Measurements from ENCODE around the gene INPP1. TPM values are rescaled to one million over a fixed set of nuclear protein-coding genes. Genes with fewer than 3 reads are reported as not detected.

The INPP1 gene
- total RNA-seq, 1 donor from 2014 or later, result 6.5 TPM

DNA sequence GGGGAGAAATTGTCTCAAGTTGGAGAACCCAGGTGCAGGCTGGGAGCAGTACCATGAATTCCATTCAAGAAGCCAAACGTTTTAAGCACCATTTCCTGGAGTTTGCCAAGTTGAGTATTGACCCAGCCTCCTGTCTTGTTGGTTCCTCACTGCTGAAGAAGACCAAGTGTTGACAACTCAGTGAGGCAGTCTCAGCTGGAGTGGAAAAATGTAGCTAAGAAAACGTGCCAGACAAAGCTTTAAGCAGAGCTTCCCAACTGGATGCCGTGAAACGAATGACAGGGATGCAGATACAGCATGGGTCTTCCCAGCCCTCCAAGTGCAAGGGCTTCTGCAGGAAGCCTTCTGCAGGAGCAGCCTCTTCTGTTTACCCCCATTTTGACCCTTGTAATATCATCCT lies 778 bp upstream of the INPP1 start:
- DNase-seq (ENCODE audit: low read depth), result no peak
- TF ChIP-seq, protein P1, sequence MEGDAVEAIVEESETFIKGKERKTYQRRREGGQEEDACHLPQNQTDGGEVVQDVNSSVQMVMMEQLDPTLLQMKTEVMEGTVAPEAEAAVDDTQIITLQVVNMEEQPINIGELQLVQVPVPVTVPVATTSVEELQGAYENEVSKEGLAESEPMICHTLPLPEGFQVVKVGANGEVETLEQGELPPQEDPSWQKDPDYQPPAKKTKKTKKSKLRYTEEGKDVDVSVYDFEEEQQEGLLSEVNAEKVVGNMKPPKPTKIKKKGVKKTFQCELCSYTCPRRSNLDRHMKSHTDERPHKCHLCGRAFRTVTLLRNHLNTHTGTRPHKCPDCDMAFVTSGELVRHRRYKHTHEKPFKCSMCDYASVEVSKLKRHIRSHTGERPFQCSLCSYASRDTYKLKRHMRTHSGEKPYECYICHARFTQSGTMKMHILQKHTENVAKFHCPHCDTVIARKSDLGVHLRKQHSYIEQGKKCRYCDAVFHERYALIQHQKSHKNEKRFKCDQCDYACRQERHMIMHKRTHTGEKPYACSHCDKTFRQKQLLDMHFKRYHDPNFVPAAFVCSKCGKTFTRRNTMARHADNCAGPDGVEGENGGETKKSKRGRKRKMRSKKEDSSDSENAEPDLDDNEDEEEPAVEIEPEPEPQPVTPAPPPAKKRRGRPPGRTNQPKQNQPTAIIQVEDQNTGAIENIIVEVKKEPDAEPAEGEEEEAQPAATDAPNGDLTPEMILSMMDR (conservative IDR thresholded peaks at IDR 0.05; ENCODE audit: low read depth, low read length), result no peak
- no peak overlapping the region for H3K4me3 ChIP-seq (ENCODE audit: low read depth, low read length)

DNA sequence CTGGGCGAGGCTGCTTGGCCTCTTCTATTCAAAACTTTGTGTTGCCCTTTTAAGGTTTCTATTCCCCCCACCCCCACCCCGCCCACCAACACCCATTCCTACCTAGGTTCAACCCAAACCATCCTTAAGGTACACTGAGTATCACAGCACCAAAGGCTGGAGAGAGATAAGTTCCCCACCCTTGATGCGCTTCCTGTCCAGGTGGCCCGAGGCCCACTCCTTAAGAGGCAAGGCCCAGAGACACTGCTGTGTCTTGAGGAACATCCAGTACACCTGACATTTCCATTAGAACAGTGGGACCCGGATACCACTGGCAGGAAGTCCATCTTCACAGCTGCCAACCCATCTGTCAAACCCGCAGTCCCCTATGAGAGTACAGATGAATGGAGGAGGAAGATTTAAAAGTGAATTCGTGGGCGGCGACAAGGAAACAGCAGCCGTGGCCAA lies 277 bp upstream of the INPP1 start:
- DNase-seq (ENCODE audit: low read depth), result no peak

DNA sequence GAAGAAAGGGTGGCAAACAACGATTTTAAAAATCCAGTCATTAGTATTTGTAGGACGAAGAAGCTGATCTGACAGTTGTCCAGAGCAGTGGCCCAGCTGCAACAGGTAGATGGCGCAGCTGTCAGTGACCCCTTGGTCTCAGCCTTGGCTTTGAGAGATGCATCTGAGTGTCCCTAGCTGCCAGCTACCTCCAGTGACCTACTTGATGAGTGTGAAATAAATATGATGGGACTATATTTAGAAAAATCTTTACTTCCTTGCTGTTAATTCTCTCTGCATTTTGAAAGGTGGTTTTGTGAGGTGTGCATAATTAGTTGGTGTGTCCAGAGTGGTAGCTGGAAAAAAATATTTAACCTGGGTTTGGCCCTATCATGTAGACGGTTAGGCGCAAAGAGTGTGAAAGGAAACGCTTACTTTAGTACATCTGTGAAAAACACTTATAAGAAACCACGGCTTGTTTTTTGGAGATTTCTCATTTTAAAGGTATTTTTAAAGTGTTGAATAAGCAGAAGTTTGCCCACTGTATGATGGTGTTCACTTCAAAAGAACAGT lies 963 bp downstream of the INPP1 start:
- TF ChIP-seq, protein P1 (conservative IDR thresholded peaks at IDR 0.05; ENCODE audit: low read depth, low read length), result peak; percentile 40
- no peak for DNase-seq (ENCODE audit: low read depth)
- H3K4me3 ChIP-seq (ENCODE audit: low read depth, low read length), result peak overlapping the region; percentile 81

More for the DNA sequence above, 277 bp upstream of the INPP1 start:
- peak overlapping the region; percentile 81 for H3K4me3 ChIP-seq (ENCODE audit: low read depth, low read length)
- TF ChIP-seq, protein P1 (conservative IDR thresholded peaks at IDR 0.05; ENCODE audit: low read depth, low read length), result no peak

DNA sequence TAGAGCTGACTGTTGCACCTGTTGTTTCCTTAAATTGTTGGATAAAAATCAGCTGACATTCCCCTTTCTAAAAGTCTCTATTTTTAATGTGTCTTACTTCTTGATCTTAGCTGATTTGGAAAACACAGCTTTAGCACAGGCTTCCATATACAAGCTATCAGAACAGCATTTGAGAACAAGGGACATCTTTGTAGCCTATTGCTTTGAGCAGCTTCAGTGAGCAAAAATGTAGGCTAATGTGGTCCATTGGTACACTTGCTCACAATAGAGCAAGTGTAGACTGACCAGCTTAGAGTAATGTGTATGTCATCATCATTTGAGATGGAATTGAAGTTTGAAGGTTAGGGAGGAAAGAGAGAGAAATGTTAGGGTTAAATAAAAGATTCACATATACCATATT lies 7.0 kb downstream of the INPP1 start:
- no peak for DNase-seq (ENCODE audit: low read depth)
- TF ChIP-seq, protein P1 (conservative IDR thresholded peaks at IDR 0.05; ENCODE audit: low read depth, low read length), result no peak
- H3K4me3 ChIP-seq (ENCODE audit: low read depth, low read length), result no peak overlapping the region

DNA sequence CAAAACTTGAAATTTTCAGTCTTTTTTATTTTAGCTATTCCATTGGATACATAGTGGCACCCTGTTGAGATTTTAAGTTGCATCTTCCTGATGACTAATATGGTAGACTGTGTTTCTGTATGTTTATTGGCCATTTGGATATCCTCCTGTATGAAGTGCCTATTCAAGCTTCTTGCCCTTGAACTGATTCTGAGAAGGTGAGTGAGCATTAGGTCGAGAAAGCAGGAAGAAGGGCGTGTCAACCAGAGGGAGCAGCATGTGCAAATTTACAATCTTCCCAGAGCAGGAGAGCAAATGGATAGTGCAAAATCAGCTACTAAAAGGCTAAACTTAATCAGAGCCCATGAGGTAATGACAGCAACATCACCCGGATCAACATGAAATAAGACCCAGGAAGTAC lies 8.6 kb downstream of the INPP1 start:
- TF ChIP-seq, protein P1 (conservative IDR thresholded peaks at IDR 0.05; ENCODE audit: low read depth, low read length), result no peak
- H3K4me3 ChIP-seq (ENCODE audit: low read depth, low read length), result no peak overlapping the region
- no peak for DNase-seq (ENCODE audit: low read depth)

DNA sequence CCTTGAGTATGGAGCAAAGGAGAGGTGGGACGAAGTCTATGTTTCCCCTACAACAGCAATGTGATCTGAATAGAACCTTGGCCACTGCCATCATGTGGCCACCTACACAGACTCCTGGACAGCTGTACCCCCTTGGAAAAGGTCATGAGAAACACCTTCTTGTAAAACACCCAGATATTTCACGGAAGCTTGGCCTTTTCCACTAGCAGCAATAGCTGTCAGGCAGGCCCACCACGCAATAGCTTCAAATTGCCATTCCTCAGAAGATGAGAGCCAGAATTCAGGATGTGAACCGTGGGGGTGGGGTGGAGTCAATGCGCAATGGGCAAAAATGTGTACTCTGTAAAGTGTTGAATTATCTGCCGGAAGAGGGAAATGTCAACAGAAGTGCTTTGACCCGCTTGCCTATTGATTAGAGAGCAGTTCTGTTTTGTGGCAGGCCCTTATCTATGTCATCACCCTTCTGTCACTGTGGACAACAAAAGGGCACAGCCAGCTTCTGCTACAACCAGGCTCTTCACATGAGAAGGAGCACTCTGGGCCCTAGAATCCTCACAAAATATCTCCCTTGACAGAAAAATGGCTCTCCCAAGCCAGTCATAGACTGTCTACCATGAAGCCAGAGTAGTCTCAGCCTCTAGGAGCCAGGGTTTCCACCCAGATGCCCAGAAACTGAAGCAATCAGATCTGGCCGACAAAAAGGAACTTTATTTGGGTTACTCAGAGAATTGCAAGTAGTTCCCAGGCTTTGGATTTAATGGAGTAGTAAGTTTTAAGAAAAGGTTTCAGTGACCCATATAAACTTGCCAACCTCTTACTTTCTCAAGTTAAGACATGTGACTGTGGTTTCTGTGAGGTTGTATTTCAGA lies 9.5 kb downstream of the INPP1 start:
- DNase-seq (ENCODE audit: low read depth), result peak; percentile 62
- no peak overlapping the region for H3K4me3 ChIP-seq (ENCODE audit: low read depth, low read length)
- TF ChIP-seq, protein P1 (conservative IDR thresholded peaks at IDR 0.05; ENCODE audit: low read depth, low read length), result no peak
